Measurements from ENCODE around the gene GPRC5A.

Gene GPRC5A

DNA sequence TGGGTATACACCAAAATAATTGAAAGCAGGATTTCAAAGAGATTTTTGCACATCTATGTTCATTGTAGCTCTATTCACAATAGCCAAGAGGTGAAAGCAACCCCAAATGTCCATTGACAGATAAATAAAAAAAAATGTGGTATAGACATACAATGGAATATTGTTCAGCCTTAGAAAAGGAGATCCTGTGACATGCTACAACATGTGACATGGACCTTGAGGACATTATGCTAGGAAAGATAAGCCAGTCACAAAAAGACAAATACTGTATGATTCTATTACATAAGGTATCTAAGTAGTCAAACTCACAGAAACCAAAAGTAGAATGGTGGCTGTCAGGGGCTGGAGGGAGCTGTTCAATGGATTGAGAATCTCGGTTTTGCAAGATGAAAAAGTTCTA is 48.5 kb downstream of the GPRC5A start:
- DNase-seq (ENCODE audit: low read depth in 3 of 3), result no peak

GRCh38 chr12:12941450-12942350 is 50.3 kb downstream of the GPRC5A start:
- DNase-seq (ENCODE audit: low read depth in 3 of 3), result no peak

DNA sequence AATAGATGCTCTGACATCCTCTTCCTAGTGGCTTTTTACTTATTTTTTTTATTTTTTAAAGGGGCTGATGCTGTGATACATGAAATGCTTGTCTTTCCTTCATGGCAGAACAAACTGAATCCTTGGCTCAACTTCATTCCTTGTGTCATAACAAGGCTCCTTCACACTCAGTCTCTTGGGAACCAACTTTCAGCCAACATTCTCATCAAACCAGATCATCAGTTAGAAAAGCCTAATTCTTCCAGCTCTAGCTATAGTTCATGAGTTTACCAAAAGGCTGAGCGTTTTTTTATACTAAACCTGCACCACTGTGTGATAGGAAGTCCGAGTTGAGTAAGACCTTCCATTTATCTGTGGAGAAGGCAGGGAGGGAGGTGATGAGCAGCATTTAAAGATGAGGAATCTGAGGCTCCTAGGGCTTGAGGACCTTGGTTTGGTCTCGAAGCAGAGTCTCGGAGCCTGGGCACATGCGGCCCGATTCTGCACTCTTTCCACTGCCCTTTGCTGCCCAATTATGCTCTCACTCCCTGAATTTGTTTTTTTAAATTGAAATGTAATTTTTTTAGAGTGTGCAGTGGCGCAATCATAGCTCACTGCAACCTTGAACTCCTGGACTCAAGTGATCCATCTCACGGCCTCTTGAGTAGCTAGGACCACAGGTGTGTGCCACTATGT is 52.4 kb downstream of the GPRC5A start:
- DNase-seq (ENCODE audit: low read depth in 3 of 3), result no peak

DNA sequence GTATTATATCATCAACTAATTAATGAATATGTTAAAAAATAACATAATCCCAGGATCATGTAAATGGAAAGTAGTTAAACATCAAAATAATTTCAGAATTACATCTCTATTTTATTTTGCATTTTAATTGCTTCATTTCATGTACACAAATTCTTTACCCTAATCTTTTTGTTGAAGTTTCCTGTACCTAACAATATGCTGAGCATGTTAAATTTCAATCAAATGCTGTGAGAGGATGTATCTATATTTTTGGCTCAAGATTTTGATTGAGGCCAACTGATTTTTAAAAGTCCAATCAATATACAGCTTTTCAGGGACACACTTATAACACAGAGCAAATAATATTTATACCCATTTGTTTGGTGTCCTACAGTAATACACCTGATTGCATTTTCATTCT is 54.2 kb downstream of the GPRC5A start:
- no peak for DNase-seq (ENCODE audit: low read depth in 3 of 3)

DNA sequence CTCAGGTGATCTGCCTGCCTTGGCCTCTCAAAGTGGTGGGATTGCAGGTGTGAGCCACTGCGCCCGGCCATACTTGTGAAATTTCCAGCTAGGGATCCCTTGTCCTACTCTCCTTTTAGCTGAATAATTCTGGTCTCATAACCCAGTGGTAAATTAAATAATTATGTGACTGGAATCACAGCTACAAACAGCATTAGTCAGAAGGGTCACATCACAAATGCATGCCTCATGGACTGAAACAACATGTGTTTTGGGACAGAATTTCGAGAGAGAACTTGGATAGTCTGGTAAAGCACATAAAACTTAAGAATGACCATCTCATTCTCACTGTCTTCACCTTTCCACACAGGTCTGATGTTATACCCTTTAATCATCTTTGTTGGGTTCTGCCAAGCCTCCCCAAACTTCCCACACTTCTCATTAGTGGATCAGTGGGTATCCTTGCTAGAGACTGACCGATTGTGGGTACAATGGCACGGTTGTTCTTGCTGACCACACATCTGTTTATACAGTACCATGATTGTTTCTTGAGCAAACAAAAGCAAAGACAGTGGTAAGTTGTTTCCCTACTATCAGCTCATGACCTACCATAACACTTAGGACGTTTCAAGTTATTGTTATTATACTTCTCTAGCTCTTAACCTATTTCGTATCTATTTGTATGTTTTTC is 55.5 kb downstream of the GPRC5A start:
- no peak for DNase-seq (ENCODE audit: low read depth in 3 of 3)

- DNase-seq (ENCODE audit: low read depth in 3 of 3), result no peak
Observed at GRCh38 chr12:12947902-12948301, 56.5 kb downstream of the GPRC5A start.

GRCh38 chr12:12951504-12951903 is 60.1 kb downstream of the GPRC5A start:
- no peak for DNase-seq (ENCODE audit: low read depth in 3 of 3)

- DNase-seq (ENCODE audit: low read depth in 3 of 3), result no peak
Observed at GRCh38 chr12:12952036-12952435, 60.7 kb downstream of the GPRC5A start, which contains the start of gene GPRC5D. GPRC5D (minus strand) TSS chr12:12952170; CDS start chr12:12950384, 1,786 bp downstream.

GRCh38 chr12:12954356-12954755 is 63.0 kb downstream of the GPRC5A start:
- no peak for DNase-seq (ENCODE audit: low read depth in 3 of 3)

DNA sequence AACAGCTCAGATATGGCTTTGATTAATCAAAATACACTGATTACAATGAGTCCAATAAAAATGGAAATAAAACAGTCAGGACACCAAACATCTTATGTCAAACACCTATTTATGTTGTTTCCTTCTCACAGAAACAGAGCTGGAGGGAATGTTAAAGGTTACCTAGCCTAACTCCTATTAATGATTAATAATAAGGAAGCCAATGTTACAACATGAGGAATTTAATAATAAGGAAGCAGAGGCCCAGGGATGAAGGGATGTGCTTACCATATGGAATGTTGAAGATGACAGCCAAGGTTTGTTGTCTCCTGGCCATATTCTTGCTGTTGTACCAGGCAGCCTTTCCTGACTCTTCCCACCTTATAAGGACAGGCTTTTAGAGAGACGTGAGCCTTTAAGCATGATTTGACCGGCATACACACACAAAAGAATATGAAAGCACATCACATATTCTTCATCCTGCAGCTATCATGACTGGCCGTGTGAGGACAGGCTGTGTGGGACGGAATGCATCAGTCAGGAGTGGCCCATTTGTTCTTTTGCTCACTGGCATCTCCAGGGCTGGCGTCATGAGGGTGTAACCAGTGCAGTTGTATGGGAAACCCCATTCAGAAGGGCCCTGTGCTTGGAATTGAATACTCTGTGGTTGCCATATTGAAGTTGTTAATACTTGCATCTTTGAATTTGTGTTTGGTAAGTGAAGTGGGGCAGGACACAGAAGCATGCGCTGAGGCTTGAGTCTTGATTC is 63.7 kb downstream of the GPRC5A start:
- no peak for DNase-seq (ENCODE audit: low read depth in 3 of 3)

DNA sequence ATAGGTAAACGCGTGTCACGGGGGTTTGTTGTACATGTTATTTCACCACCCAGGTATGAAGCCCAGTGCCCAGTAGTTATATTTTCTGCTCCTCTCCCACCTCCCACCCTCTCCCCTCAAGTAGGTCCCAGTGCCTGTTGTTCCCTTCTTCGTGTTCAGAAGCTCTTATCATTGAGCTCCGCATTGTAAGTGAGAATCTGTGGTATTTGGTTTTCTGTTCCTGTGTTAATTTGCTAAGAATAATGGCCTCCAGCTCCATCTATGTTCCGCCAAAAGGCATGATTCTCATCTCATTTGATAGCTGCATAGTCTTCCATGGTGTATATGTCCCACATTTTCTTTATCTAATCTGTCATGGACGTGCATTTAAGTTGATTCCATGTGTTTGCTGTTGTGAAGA is 67.5 kb downstream of the GPRC5A start:
- no peak for DNase-seq (ENCODE audit: low read depth in 3 of 3)

DNA sequence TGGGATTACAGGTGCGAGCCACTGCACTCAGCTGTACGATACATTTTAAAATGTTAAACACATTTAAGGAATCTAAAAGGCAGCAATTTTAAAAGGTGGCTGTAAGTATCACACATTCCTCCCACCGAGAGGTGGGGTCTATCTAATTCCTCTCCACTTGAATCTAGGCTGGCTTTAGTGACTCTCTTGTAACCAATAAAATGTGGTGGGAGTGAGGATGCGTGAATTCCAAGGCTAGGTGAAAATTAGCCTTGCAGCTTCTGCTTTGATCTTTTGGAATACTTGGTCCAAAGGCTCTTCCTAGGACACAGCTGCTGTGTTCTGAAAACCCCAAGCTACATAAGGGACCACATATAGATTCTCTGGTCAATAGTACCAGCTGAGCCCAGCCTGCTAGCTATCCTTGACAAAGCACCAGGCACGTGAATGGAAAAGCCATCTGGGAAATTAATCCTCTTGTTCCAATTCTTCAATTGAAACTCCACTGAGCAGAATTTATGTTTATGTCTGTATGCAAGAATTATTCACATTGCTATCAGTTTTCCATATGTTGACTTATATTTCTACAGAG is 69.4 kb downstream of the GPRC5A start:
- no peak for DNase-seq (ENCODE audit: low read depth in 3 of 3)

DNA sequence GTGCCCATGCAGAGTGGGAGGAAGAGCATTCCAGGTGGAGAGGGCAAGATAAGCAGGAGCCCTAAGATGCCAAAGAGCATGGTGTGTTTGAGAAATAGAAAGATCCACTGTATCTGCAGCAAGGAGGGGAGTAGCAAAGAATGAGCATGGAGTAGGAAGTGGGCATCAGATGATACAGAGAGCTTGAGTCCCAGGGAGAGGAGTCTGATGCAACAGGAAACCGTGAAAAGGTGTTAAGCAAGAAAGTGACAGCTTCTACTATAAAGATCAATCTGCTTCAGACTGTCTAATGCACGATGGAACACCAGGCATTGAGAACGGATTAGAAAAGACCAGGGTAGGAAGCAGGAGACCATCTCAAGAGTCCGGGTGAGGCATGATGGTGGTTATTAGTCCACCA is 72.9 kb downstream of the GPRC5A start:
- no peak for DNase-seq (ENCODE audit: low read depth in 3 of 3)

DNA sequence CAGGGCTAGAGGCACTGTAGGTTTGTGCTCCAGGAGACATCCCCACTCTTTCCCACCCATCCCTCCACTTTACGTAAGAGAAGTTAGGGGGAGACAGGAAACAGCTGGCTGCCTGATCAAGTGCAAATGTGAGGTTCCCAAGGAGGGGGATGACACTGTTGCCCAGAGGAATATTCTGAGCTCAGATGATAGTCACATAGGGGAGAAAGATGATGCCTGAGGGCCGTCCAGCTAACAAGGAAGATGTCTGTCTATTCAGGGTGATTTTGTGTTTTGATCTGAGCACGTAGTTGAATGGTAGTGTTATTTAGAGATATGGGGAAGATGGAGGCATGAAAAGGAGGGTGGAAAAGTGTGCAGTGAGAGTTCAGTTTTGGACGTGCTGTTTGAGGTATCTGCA is 74.5 kb downstream of the GPRC5A start:
- DNase-seq (ENCODE audit: low read depth in 3 of 3), result no peak

Data from stimulated activated CD4-positive, alpha-beta T cell treated with anti-CD3 and anti-CD28 coated beads, TNF-alpha, amount 100 ng/mL, for 24 hours (primary cell).